HG03432 (cell line): Measurements from ENCODE around the gene AIFM1.

ENCODE experiments used
- ATAC-seq: cut with Tn5 transposase; IDR thresholded peaks from one replicate; pipeline ENCODE4 v1.9.1; 2021; ENCODE audit warnings: mild to moderate bottlenecking, moderate library complexity; ENCODE audit not compliant: unreplicated experiment

The AIFM1 gene

DNA sequence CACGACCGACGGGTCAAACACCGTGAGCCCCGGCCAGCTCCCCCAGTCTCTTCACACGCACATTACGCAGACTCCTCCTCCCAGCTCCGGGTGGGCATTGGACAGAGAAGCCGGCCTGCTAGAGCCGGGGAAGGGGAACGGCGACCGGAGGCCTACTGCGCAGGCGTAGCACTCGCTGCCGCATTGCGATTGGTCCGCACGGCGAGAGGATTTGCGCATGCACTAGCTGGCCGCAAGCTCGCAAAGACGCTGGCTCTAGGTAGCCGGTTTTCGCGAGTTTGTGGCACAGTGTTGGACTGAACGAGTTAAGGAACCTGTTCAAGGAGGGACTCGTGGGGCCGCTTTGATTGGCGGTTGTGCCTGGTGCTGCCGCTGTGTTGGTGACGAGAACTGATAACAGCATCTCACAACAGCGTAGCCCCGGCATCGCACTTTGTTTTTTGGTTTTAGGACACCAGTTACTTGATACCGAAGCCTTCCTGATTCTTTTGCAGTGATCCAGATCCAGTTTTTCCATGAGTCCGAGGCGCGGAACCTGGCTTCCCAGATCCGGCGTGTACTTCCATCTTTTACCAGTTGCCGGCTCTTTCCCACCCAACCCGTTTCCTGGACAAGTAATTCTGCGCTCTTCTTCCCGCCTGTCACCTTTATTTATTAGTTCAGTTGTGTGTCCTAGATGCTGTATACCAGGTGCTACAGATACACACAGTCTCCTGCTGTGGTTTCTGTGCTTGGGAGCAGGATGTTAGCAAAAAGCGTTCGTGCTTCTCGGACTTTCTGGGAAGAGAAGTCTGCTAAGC, at the start of gene AIFM1:
TSS of gene AIFM1 (minus strand) at position 139 of the 800 bp plus-strand sequence. CDS start 185 bp downstream, outside the sequence.
- peak; percentile 95 for ATAC-seq

DNA sequence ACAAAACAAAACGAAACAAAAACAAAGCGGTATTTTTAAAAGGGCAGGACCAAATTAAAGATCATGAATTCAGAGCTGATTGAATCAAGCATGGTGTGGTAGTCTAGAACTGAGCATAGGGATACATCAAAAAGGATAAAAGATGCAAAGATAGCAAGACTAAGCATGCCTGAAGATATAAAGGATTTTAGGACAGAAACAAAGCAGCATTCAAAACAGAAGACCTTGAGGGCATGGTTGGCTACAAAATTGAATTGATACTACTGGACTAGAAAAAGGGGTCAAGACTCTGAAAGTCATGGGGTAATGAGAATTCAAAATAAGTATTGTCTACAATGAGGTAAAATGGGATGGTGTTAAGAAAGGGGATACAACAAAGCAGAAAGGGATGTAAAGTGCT, 47.7 kb upstream of the AIFM1 start:
- no peak for ATAC-seq

DNA sequence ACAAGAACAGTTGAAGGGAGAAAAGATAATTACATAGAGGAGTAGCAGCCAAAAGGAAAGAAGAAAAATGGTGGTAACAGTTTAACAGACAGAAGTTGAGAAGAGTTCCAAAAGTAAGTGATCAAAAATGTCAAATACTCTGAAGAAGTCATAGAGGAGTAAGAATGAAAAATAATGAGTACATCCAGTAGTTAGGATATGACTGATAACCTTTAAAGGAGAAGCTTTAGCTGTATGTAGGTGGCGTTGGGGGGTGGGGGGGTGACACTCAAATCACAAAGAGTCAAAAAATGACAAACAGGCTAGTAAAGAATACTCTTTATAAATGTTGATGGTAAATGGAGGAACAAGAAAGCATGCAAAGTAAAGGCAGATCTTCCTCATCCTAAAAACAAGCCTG, 46.7 kb upstream of the AIFM1 start:
- no peak for ATAC-seq

DNA sequence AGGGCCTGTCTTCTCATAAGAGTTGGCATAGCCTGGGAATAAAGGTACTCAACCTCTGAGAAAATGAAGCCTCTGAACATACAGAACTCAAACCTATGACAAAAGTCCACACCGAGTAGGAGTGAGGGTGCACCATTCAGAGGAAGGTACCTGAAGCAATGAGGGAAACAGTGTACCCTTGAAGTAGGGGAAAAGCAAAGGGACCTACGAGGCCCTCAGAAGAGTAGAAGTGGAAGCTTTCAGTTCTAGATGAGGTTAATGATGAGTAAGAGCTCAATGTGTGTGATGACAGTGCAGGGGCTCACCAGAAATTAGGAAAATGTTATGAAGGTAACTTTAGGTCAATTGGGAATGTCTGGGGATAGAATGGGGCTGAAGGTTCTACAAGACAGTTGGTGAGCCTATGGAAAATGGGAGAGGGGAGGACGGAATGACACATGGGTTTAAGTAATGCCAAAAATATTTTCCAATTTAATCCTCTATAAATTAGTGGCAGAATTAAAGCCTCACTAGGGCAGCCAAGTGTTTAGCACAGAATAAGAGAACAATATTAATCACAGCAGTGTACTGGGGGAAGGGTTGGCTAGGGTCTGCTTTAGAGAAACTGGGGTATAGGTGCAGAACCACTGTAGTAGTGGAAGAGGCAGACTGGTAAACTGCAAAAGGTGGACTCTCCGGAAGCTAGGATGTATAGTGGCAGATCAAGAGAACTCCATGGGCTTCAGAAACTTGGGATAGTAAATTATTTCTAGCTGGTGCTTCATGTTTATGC, 46.0 kb upstream of the AIFM1 start:
- ATAC-seq, result no peak

DNA sequence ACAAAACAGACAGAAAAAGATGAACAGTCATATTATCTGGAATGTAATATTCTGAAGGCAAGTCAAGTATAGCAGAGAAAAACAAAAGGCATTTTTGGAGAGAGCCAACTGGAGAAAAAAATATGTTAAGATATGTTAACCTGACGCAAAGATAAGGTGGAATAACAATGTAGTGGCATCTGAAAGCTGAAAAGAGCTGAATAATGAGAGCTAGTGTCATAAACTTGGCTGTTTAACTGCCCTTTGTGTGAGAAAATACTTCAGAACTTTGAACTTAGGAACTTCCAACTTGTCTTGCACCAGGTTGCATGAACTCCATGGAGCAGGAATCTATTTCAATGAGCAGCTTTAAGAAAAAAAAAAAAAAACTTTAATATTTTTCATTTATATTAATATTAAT, 39.0 kb upstream of the AIFM1 start:
- no peak for ATAC-seq

DNA sequence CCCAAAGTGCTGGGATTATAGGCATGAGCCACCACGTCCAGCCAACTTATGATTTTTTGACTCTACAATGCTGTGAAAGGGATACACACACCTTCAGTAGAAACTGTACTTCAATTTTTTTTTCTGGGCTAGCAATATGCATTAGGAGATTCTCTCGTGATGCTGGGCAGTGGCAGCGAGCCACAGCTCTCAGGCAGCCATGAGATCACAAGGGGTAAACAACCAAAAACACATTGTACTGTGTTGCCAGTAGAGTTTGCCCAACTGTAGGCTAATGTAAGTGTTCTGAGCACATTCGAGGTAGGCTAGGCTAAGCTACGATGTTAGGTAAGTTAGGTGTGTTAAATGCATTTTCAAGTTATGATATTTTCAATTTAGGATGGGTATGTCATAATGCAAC, 31.8 kb upstream of the AIFM1 start:
- no peak for ATAC-seq

DNA sequence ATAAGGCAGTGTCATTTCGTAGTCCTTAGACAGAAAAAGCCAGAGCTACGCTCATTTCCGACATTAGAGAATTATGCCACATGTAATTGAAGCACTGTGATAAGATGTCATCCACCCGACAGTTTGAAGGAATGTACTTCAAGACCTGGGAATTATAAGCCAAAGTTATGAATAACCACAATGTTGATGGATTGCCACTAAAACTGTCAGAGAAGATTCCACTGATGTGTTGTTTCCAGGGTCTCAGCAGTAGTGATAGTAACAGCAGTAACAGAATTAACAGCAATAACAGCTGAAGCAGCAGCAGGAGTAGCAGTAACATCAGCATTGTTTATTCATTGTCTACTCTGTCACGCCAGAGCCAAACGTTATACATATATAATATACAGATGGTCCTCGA, 30.8 kb upstream of the AIFM1 start:
- no peak for ATAC-seq

DNA sequence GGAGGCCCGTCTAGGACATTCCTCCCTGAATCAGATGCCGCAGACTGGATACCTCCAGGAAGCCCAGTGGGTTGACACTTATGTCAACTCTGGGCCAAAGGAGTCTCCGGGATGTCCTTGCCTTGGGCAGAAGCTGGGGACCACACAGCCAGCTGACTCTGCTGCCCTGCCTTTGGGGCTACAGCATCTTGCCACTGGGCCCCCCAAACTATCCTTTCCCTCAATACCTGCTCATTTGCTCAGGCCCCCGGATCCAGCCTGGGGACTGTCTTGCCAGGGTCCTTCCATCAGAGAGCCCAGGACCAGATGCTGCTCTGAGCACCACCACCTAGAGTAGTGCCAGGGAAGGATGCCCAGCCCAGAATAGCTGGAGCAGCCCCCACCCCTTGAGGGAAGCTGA, 25.2 kb upstream of the AIFM1 start:
- no peak for ATAC-seq

DNA sequence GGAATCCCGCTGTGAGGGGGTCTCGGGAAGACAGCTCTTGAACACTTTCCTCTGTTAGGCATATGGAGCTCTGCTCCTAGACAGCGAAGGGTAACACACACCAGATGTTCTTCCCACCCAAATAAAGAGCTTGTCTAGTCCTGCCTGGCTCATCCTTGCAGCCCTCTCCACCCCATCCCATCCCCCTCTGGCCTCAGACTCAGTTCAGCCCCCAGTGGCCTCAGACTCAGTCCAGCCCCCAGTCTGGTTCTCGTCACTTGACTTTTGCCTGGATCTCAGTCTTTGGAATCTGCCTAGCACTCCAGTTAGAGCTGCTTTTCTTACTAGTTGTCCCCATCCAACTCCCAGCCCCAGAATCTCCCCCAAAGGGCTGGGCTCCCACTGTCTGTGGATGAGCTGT, 21.0 kb upstream of the AIFM1 start:
- ATAC-seq, result no peak

DNA sequence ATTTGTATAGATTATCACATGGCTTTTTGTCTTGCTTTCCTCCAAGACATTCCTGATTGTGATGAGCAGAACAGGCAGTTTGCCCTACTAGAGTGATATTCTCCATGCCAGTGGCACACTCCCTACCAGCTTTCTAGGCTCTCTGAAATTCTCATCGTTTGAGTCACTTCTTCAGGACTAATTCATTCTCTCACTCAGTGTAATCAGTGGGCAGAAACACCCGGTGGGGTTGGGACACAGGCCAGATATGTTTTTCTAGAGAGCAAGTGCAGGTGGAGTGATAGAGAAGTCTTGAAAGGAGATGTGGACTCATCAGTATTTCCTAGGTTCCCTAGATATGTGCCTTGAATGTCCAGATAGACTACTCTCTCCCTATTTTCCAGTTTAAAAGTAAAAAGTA, 19.2 kb upstream of the AIFM1 start:
- no peak for ATAC-seq

DNA sequence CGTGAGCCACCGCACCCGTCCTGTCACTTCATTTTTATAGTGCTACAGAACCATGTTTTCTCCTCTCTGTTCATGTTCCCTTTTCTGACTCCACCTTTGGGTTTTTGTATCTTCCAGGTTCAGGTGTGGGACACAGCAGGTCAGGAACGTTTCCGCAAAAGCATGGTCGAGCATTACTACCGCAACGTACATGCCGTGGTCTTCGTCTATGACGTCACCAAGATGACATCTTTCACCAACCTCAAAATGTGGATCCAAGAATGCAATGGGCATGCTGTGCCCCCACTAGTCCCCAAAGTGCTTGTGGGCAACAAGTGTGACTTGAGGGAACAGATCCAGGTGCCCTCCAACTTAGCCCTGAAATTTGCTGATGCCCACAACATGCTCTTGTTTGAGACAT, 18.5 kb upstream of the AIFM1 start:
- ATAC-seq, result no peak

DNA sequence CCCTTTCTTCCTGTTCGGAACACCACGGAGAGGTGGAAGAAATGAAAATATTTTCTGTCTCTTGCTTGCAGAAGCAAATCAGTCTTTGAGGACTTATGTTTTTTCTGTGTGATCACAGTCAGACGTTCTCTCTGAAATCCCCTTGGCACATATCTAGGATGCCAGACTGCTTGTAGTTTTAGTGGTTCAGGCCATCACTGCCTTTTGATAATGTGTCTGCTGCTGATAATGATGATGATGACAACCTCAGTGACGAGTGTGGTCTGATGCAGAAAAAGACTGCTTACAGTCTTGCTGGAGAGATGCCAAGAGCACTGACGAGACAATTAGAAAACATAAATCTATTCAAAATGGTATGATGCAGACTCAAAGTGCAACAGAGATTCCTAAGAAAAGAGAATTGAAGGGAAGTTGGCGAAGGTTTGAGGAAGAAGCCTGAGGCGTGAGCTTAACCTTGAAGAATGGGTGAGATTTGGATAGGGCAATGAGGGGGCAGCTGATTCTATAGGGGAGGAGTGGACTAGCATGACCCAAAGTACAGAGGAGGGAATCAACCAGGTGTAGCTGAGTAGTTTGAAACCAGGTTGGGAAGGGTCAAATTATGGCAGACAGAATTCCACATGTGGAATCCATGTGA, 14.1 kb upstream of the AIFM1 start:
- ATAC-seq, result no peak

DNA sequence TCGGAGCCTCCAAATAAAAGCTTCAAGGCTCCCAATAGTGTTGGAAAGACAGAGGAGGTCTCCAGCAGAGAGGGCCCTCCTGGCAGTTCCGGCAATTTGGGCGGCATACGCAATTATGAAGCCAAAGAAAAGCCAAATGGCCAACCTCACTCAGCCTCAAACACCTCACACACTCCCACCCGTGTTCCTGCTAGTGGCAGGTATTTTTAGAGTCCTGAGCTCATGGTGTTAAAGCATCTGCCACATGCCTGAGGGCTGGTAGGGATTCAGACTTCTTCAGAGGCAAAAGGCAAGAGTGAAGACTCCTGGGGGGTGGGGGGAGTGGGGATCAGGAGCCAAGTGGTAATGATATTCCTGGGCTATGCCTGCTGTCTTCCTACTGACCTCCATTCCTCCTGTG, 13.5 kb upstream of the AIFM1 start:
- no peak for ATAC-seq

DNA sequence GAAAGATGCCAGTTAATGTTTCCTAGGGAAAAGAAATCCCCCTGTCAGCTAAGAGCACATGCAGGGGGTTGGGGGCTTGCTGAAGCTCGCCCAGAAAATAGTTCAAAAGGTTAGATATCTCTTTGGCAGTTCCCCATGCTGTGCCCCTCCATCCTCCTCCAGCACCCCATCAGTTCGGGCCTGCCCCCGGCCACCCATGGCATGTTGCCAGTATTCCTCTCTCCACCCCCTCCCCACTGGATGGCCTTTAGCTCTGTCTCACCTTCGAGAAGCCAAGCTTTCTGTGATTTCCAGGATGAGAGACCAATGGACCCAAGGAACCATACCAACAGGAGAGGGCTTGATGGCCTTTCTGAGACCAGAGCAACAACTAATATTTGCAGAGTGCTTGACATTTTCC, 11.3 kb upstream of the AIFM1 start:
- no peak for ATAC-seq

DNA sequence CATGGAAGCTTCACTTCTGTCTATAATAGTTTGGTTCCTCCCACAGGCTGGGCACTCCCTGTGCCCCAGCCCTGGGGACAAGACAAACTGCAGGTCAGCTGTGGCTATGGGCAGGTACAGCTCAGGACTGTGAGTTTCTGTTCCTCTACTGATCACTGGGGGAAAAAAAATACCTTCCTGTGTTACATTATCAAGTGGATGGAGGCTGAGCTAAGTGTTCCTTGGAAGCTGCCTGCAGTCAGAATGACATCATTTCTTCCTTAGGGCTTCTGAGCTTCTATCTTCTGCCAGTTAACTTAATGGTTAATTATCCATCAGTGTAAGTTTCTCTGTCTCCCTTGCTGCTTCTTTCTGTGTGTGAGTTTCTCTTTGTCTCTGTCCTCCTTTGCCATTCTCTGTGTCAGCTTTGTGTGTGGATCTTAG, 10.7 kb upstream of the AIFM1 start:
- ATAC-seq, result peak; percentile 78

DNA sequence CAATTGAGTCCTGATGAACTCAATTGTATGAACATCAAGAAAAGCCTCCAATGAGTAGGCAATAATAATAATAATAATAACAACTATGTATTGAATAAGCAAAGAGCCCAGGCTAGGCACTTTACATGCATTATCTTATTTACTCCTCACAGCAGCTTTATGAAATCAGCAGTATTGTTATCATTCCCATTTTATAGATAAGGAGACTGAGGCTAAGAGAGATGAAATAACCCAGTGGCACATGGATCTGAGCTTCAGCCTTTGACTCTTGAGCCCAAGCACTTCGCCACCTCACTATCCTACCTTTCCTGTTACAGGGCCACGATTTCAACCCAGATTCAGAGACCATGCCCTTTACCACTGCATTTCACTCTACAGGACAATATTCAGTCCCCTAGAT, 9.3 kb upstream of the AIFM1 start:
- ATAC-seq, result no peak

DNA sequence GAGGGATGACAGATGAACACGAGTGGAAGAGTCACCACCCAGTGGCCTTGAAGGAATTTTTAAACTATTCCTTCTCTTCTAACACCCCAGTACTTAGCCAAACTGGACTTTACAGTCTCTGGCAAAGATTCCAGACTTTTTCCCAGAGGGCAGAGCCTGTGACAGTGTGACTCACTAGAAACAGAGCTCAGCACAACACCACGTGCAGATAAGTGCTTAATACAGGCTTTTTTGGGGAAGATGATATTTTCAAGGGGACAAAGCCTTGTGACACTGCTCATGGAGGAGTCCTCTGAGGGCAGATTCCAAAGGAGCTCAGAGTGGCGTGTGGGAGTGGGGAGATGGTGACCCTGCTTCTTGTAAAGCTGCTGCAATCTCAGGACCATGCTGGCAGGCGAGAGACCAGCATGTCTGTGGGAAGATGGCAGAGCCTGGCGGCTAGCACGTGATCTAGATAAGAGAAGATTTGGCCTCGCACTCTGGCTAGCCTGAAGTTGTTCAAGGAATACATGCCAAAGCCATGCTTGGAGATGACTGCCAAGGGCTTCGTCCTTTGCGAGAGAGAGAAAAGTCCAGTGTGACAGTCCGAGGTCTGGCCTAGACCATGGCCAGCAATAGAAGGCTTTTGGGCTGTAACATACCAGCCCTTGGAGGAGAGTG, 8.5 kb upstream of the AIFM1 start:
- ATAC-seq, result no peak

DNA sequence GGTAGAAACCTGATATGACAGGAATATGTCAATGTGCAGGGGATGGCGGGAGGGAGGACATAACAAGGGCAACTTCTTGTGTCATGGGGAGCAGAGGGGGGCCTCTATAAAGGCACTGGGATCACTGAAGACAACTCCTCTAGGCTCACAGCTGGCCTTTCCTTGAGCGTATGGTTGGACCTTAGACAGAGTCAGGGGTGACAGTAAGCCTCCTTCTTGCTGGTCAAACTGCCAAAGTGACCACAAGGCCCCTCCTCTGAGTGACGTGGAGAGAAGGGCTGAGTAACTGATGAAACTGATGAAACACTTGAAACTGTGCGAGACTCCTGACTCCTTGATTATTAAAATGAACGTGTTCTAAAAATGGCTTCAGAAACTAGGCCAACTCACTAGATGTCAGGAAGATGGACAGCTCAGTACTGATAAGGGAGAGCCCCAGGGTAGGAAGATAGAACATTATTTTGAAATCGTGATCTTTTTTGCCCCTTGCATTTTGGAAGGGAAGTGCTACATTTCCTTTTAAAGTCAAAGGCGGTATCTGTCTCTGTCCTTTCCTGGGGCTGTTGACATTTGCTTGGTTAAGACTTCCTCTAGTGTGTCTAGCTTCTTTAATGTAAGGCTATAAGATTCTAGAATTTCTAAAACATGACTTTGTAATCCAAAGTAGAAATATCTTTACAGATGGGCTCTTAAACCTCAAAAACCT, 7.7 kb upstream of the AIFM1 start:
- ATAC-seq, result peak; percentile 36

DNA sequence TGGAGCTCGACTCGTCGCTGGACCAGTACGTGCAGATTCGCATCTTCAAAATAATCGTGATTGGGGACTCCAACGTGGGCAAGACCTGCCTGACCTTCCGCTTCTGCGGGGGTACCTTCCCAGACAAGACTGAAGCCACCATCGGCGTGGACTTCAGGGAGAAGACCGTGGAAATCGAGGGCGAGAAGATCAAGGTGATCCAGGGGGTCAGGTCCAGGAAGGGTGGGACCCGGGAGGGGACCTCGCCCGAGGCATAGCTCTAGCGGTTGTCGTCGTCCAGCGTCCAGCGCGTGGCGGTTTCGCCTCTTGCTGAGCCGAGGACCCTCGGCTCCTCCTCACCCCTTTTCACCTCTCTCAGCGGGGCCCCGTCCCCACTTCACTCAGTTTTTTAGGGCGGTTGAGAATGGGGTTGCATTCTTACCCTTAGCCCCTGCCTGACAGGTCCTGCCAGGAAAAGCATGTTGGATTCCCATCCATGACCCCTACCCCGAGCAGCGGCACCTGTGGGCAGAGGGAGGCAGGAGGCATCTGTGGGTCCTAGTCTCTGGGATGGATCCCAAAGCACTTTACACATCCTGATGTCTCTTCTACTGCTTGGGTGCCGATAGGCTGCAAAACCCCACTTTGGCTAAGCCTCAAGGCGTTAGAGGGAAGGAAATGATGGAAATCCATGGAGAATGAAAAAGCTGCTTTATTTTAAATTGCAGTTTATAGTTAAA, 6.6 kb upstream of the AIFM1 start:
- no peak for ATAC-seq
